Measurements from ENCODE around the gene SWSAP1.

DNA sequence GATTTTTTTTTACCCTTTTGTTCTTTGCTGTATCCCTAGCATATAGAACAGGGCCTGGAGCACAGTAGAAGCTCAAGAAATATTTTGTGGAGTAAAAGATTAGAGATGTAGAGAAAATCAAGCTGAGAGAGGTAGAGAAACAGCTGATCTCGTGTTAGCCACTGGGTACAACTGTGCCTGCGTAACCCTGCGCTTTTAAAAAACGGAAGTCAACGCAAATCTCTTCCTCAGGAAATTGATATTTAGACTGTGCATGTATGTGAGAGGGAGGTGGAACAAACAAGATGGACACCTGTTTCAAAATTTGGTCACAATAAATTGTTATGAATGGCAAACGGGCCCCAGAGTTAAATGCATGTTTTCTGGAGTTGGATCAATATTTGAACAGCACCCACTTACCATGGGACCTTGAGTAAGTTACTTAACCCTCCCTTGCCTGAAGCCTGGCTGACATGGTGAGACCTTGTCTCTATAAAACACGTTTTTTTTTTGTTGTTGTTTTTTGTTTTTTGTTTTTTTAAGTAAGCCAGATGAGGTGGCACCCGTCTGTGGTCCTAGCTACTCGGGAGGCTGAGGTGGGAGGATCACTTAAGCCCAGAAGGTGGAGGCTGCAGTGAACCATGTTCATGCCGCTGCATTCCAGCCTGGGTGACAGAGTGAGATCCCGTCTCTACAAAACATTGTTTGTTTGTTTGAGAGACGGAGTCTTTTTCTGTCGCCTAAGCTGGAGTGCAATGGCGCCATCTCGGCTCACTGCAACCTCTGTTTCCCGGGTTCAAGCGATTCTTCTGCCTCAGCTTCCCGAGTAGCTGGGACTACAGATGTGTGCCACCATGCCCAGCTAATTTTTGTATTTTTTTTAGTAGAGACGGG, 12.9 kb downstream of the SWSAP1 start:
- TF ChIP-seq ZNF282 (CRISPR knock-in tag; IDR thresholded peaks at IDR 0.05) (no peak), DPF2 (IDR thresholded peaks at IDR 0.05) (no peak), ZFP36 (IDR thresholded peaks at IDR 0.05; ENCODE audit: low read depth, low read length, partially characterized antibody) (no peak), ZBTB1 (CRISPR knock-in tag; IDR thresholded peaks at IDR 0.05; ENCODE audit: borderline replicate concordance, low read depth) (no peak)
- TF ChIP-seq, protein P1, sequence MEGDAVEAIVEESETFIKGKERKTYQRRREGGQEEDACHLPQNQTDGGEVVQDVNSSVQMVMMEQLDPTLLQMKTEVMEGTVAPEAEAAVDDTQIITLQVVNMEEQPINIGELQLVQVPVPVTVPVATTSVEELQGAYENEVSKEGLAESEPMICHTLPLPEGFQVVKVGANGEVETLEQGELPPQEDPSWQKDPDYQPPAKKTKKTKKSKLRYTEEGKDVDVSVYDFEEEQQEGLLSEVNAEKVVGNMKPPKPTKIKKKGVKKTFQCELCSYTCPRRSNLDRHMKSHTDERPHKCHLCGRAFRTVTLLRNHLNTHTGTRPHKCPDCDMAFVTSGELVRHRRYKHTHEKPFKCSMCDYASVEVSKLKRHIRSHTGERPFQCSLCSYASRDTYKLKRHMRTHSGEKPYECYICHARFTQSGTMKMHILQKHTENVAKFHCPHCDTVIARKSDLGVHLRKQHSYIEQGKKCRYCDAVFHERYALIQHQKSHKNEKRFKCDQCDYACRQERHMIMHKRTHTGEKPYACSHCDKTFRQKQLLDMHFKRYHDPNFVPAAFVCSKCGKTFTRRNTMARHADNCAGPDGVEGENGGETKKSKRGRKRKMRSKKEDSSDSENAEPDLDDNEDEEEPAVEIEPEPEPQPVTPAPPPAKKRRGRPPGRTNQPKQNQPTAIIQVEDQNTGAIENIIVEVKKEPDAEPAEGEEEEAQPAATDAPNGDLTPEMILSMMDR (IDR thresholded peaks at IDR 0.05 in 2 of 3, conservative IDR thresholded peaks at IDR 0.05 in 1 of 3; ENCODE audit: insufficient read depth in 2 of 3, low read depth in 1 of 3, low read length in 3 of 3), result no peak
- TF ChIP-seq, protein P2, sequence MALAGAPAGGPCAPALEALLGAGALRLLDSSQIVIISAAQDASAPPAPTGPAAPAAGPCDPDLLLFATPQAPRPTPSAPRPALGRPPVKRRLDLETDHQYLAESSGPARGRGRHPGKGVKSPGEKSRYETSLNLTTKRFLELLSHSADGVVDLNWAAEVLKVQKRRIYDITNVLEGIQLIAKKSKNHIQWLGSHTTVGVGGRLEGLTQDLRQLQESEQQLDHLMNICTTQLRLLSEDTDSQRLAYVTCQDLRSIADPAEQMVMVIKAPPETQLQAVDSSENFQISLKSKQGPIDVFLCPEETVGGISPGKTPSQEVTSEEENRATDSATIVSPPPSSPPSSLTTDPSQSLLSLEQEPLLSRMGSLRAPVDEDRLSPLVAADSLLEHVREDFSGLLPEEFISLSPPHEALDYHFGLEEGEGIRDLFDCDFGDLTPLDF (CRISPR knock-in tag; IDR thresholded peaks at IDR 0.05), result no peak
